ENCODE data around the gene SCUBE3. TPM values are rescaled to one million over a fixed set of nuclear protein-coding genes. Genes with fewer than 3 reads are reported as not detected.

The SCUBE3 gene
- total and polyA plus RNA-seq, 9 of the 15 experiments (the other 6 are each of a cell fraction or from before 2014, with no cell fraction given) = 0.01 to 0.11 TPM; not detected in 7

DNA sequence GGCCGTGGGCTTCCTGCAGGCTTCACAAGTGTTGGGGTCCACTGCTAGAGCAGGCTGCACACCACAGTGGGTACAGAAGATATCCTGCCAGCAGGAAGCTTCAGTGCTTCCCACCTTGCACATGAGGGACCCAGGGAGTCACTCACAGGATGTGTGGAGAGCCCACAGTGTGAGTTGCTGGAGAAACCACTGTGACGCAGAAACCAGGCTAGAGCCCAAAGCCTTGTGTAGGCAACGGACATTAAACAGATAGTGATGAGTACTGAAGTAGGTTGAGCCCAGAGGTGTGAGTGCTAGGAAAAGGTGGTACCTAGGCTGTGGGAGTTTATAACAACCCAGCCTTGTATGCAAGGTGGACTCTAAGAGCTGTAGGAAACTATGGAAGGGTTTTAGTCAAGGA lies 65.0 kb downstream of the SCUBE3 start:
- Histone ChIP-seq H4K20me1 (replicated peaks; ENCODE audit: control insufficient read depth, insufficient read depth, low read length) (no peaks in the 10 kb centered on the region), H3K9me1 (ENCODE audit: control insufficient read depth, insufficient read depth, low read length) (peaks cover 3% of the 10 kb centered on the region), H3K27me3 (ENCODE audit: control insufficient read depth in 2 of 2, insufficient read depth in 2 of 2, low read length in 2 of 2) (no peaks in the 10 kb centered on the region), H3K79me2 (ENCODE audit: control insufficient read depth, insufficient read depth, low read length) (no peaks in the 10 kb centered on the region), H3K36me3 (ENCODE audit: control insufficient read depth, insufficient read depth, low read length) (no peaks in the 10 kb centered on the region), H3K27ac (ENCODE audit: extremely low read depth, low read depth, low read length) (no peak overlapping the region), H3K4me3 (no peak overlapping the region), H3K4me1 (replicated peaks in 1 of 2; ENCODE audit: control insufficient read depth in 2 of 2, insufficient read depth in 2 of 2, low read length in 2 of 2) (no peaks in the 10 kb centered on the region; a peak in 1 of 5 replicates), H3K4me2 (ENCODE audit: insufficient read depth, low read length) (no peak overlapping the region), H3K9ac (ENCODE audit: insufficient read depth in 1 of 2, low read depth in 2 of 2, low read length in 2 of 2) (peak overlapping the region in 1 of 2 experiments; percentile 20; a peak in 1 of 4 replicates), H2AFZ (ENCODE audit: low read depth, low read length) (no peak overlapping the region), H3K9me3 (replicated peaks; ENCODE audit: control insufficient read depth, insufficient read depth, low read depth, low read length) (no peaks in the 10 kb centered on the region)
- ChIA-PET POLR2A (interaction anchor here (0.5 to 2.2 kb wide), 5 partner anchors 10 to 1634 kb away, joined by 3 to 10 read pairs (median 3); no protein-coding TSS in a partner anchor), CTCF (ENCODE audit: low intra/inter-chr PET ratio) (no interaction called here)
- BruUV-seq (replicated peaks) = no TSS peak
- DNase-seq (ENCODE audit: extremely low read depth in 1 of 4, low spot score in 3 of 4) (no peak), FAIRE-seq (no peak), ATAC-seq (no peak)
- in situ Hi-C loops (cut with MboI) (no loop called here), intact Hi-C loops (cut with micrococcal nuclease) (no loop called here)
- 54% methylated on average over 3 of the region's 3 CpGs for WGBS (ENCODE audit: insufficient coverage, low coverage, missing lambda C conversion rate)
- TF ChIP-seq NBN (IDR thresholded peaks at IDR 0.05; ENCODE audit: low read depth) (no peak), MTA2 (IDR thresholded peaks at IDR 0.05; ENCODE audit: low read depth) (no peak), RFX5 (IDR thresholded peaks at IDR 0.05; ENCODE audit: low read depth, low read length) (no peak), FOS (IDR thresholded peaks at IDR 0.05; ENCODE audit: extremely low read depth, insufficient read length) (no peak), SRF (CRISPR knock-in tag; IDR thresholded peaks at IDR 0.05) (no peak), NR4A1 (CRISPR knock-in tag; IDR thresholded peaks at IDR 0.05) (no peak), NR4A1 (tag; IDR thresholded peaks at IDR 0.05) (no peak), ZNF830 (CRISPR knock-in tag; IDR thresholded peaks at IDR 0.05) (no peak), HMGN3 (IDR thresholded peaks at IDR 0.05; ENCODE audit: borderline replicate concordance, extremely low read depth, insufficient read length, low read depth, low read length) (no peak)
- TF ChIP-seq, protein P1, sequence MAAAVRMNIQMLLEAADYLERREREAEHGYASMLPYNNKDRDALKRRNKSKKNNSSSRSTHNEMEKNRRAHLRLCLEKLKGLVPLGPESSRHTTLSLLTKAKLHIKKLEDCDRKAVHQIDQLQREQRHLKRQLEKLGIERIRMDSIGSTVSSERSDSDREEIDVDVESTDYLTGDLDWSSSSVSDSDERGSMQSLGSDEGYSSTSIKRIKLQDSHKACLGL (CRISPR knock-in tag; IDR thresholded peaks at IDR 0.05; ENCODE audit: borderline replicate concordance, poor library complexity, severe bottlenecking) = no peak
- TF ChIP-seq, protein P2, sequence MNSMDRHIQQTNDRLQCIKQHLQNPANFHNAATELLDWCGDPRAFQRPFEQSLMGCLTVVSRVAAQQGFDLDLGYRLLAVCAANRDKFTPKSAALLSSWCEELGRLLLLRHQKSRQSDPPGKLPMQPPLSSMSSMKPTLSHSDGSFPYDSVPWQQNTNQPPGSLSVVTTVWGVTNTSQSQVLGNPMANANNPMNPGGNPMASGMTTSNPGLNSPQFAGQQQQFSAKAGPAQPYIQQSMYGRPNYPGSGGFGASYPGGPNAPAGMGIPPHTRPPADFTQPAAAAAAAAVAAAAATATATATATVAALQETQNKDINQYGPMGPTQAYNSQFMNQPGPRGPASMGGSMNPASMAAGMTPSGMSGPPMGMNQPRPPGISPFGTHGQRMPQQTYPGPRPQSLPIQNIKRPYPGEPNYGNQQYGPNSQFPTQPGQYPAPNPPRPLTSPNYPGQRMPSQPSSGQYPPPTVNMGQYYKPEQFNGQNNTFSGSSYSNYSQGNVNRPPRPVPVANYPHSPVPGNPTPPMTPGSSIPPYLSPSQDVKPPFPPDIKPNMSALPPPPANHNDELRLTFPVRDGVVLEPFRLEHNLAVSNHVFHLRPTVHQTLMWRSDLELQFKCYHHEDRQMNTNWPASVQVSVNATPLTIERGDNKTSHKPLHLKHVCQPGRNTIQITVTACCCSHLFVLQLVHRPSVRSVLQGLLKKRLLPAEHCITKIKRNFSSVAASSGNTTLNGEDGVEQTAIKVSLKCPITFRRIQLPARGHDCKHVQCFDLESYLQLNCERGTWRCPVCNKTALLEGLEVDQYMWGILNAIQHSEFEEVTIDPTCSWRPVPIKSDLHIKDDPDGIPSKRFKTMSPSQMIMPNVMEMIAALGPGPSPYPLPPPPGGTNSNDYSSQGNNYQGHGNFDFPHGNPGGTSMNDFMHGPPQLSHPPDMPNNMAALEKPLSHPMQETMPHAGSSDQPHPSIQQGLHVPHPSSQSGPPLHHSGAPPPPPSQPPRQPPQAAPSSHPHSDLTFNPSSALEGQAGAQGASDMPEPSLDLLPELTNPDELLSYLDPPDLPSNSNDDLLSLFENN (IDR thresholded peaks at IDR 0.05; ENCODE audit: low read depth in 2 of 2, low read length in 2 of 2) = no peak
- TF ChIP-seq, protein P3, sequence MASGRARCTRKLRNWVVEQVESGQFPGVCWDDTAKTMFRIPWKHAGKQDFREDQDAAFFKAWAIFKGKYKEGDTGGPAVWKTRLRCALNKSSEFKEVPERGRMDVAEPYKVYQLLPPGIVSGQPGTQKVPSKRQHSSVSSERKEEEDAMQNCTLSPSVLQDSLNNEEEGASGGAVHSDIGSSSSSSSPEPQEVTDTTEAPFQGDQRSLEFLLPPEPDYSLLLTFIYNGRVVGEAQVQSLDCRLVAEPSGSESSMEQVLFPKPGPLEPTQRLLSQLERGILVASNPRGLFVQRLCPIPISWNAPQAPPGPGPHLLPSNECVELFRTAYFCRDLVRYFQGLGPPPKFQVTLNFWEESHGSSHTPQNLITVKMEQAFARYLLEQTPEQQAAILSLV (tag; IDR thresholded peaks at IDR 0.05) = no peak
- TF ChIP-seq, protein P4, sequence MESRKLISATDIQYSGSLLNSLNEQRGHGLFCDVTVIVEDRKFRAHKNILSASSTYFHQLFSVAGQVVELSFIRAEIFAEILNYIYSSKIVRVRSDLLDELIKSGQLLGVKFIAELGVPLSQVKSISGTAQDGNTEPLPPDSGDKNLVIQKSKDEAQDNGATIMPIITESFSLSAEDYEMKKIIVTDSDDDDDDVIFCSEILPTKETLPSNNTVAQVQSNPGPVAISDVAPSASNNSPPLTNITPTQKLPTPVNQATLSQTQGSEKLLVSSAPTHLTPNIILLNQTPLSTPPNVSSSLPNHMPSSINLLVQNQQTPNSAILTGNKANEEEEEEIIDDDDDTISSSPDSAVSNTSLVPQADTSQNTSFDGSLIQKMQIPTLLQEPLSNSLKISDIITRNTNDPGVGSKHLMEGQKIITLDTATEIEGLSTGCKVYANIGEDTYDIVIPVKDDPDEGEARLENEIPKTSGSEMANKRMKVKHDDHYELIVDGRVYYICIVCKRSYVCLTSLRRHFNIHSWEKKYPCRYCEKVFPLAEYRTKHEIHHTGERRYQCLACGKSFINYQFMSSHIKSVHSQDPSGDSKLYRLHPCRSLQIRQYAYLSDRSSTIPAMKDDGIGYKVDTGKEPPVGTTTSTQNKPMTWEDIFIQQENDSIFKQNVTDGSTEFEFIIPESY (CRISPR knock-in tag; IDR thresholded peaks at IDR 0.05) = no peak
